Measurements from ENCODE around the gene CAMK2A. TPM values are rescaled to one million over a fixed set of nuclear protein-coding genes. Genes with fewer than 3 reads are reported as not detected.

CAMK2A gene
- total and polyA plus RNA-seq, 4 donors: 0.31 to 2.7 (median 1.0) TPM

DNA sequence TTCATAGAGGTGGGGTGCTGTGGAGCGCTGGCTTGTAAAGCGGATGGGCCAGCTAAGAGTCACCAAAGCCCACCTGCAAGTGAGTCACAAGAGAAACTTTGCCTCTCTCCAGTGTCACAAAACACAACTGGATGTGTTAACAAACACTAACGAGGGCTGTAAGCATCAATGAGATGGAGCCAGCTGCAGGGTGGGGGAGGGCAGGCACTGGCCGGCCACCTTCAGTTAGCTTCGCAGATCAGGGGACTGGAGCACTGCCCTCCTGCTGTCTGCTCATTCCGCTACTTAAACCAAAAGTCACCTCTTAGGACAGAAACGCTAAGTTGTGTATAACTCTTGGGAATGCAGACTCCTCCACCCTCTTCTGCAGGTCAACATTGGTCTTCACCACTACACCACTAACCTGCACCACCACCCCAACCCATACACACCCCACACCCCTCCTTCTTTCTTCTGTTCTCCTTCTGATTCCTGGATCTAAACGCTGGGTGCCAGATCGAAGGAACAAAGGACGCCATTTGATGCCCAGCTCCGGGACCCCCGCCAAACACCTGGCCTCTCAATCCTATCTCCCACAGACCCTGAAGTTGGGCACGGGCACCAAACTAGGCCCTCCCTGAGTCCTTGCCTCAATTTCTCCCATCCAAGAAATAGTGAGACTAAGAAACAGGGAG is 11.1 kb upstream of the CAMK2A start:
- Histone ChIP-seq H3K27me3 (ENCODE audit: control insufficient read depth in 3 of 3, insufficient read depth in 3 of 3, low read length in 2 of 3) (no peaks in the 10 kb centered on the region), H3K36me3 (ENCODE audit: control insufficient read depth in 4 of 4, insufficient read depth in 4 of 4, low read length in 4 of 4) (peaks cover 0 to 11% (median 0%) of the 10 kb centered on the region in 4 donors), H3K27ac (ENCODE audit: low read depth in 1 of 2, low read length in 1 of 2) (no peak overlapping the region), H3K9ac (ENCODE audit: insufficient read depth in 1 of 2, low read length in 2 of 2) (peak overlapping the region in 1 of 2 donors; percentile 91), H3K4me1 (ENCODE audit: control insufficient read depth in 5 of 5, insufficient read depth in 5 of 5, low read length in 5 of 5) (peaks cover 0 to 60% (median 10%) of the 10 kb centered on the region in 5 donors), H3K4me3 (no peak overlapping the region), H3K9me3 (ENCODE audit: control insufficient read depth in 4 of 4, insufficient read depth in 3 of 4, low read length in 3 of 4) (no peaks in the 10 kb centered on the region)
- TF ChIP-seq, protein P1, sequence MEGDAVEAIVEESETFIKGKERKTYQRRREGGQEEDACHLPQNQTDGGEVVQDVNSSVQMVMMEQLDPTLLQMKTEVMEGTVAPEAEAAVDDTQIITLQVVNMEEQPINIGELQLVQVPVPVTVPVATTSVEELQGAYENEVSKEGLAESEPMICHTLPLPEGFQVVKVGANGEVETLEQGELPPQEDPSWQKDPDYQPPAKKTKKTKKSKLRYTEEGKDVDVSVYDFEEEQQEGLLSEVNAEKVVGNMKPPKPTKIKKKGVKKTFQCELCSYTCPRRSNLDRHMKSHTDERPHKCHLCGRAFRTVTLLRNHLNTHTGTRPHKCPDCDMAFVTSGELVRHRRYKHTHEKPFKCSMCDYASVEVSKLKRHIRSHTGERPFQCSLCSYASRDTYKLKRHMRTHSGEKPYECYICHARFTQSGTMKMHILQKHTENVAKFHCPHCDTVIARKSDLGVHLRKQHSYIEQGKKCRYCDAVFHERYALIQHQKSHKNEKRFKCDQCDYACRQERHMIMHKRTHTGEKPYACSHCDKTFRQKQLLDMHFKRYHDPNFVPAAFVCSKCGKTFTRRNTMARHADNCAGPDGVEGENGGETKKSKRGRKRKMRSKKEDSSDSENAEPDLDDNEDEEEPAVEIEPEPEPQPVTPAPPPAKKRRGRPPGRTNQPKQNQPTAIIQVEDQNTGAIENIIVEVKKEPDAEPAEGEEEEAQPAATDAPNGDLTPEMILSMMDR (IDR thresholded peaks at IDR 0.05; ENCODE audit: control extremely low read depth, extremely low read depth): no peak
- no peak for ATAC-seq (ENCODE audit: insufficient read depth, low FRiP score)
- 71 to 83% methylated on average over 13 of the region's 13 CpGs for WGBS, 2 donors
- peak in 2 of 3 donors; percentile 30 to 41 for DNase-seq

DNA sequence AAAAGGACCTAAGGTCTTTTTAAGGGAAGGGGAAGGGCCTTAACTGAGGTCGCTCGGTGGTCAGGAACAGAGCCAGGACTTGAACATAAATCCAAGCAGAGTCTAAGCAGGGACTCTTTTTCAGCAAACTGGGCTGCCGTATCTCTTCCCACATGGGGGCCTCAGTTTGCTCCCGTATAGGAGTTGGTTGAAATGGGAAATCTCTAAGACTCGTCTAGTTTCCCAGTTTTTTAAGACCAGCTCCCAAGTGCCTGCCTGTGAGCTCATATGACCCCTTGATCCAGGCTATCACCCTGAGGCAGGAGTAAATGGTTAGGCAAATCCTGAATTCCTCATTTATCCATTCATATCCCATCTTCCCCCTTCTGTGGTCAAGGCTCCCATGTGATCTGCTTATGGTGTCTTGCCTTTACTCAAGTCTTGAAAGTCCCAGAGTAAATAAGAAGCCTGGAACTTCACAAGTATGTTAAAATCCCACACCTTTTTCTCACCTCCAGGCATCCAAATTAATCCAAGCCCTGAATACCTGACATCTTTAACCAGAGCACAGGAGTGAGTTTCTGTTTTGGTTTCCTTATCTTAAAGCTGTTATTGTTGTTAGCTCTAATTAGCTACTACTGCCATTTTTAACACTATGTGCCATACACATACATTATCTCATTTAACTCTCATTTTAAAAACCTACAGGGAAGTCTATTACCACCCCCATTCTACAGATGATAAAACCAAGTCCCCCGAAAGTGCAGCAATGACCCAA is 10.2 kb upstream of the CAMK2A start:
- no peak overlapping the region for H3K4me3 ChIP-seq
- H3K9ac ChIP-seq (ENCODE audit: insufficient read depth in 1 of 2, low read length in 2 of 2): peak overlapping the region; percentile 12 to 91
- peak overlapping the region in 1 of 2 donors; percentile 18 for H3K27ac ChIP-seq (ENCODE audit: low read depth in 1 of 2, low read length in 1 of 2)

DNA sequence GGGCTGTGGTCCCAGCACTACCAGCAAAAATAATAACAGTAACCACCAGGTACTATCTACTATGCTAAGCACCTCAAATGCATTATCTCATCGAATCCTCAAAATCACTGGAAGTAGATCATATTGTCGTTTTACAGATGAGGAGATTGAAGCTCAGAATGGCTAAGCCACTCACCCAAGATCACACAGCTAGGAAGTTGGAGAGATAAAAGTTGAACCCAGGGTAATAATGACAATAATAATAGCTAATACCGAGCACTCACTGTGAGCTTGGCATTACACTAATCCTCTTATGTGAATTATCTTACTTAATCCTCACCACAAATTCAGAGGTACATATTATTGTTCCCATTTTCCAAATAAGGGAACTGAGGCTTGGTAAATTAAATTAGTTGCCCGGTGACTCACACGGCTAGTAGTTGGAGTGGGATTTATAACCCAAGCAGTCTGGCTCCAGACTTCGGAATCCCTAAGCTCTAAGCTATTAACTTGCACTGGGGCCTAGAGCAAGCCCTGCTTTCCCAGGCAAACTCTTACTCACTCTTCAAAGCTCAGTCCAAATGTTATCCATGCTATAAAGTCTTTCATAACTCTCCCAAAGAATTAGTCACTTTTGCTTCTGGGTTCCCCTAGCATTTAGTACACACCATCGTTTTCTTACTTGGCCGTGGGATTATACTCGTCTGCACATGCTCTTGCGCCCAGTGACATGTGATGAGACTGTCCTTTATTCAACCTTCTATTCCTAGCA is 9.3 kb upstream of the CAMK2A start:
- H3K36me3 ChIP-seq (ENCODE audit: control insufficient read depth in 4 of 4, insufficient read depth in 4 of 4, low read length in 4 of 4): peaks cover 0 to 11% (median 0%) of the 10 kb centered on the region in 4 donors
- no peak overlapping the region for H3K4me3 ChIP-seq
- H3K27me3 ChIP-seq (ENCODE audit: control insufficient read depth in 3 of 3, insufficient read depth in 3 of 3, low read length in 2 of 3): no peaks in the 10 kb centered on the region
- peak overlapping the region in 1 of 2 donors; percentile 12 for H3K9ac ChIP-seq (ENCODE audit: insufficient read depth in 1 of 2, low read length in 2 of 2)
- 80 to 89% methylated on average over 10 of the region's 10 CpGs for WGBS, 2 donors
- no peaks in the 10 kb centered on the region for H3K9me3 ChIP-seq (ENCODE audit: control insufficient read depth in 4 of 4, insufficient read depth in 3 of 4, low read length in 3 of 4)
- TF ChIP-seq, protein P1 (IDR thresholded peaks at IDR 0.05; ENCODE audit: control extremely low read depth, extremely low read depth): no peak
- peak; percentile 48 for ATAC-seq (ENCODE audit: insufficient read depth, low FRiP score)
- no peak for DNase-seq
- peak overlapping the region in 1 of 2 donors; percentile 28 for H3K27ac ChIP-seq (ENCODE audit: low read depth in 1 of 2, low read length in 1 of 2)
- peaks cover 0 to 60% (median 16%) of the 10 kb centered on the region in 5 donors for H3K4me1 ChIP-seq (ENCODE audit: control insufficient read depth in 5 of 5, insufficient read depth in 5 of 5, low read length in 5 of 5)

More for the DNA sequence above, 10.2 kb upstream of the CAMK2A start:
- ATAC-seq (ENCODE audit: insufficient read depth, low FRiP score): no peak
- DNase-seq: peak in 2 of 3 donors; percentile 69 to 80
- TF ChIP-seq, protein P1 (IDR thresholded peaks at IDR 0.05; ENCODE audit: control extremely low read depth, extremely low read depth): no peak
- 71 to 79% methylated on average over 6 of the region's 6 CpGs for WGBS, 2 donors
- Histone ChIP-seq H3K4me1 (ENCODE audit: control insufficient read depth in 5 of 5, insufficient read depth in 5 of 5, low read length in 5 of 5) (peaks cover 0 to 60% (median 15%) of the 10 kb centered on the region in 5 donors), H3K36me3 (ENCODE audit: control insufficient read depth in 4 of 4, insufficient read depth in 4 of 4, low read length in 4 of 4) (peaks cover 0 to 11% (median 0%) of the 10 kb centered on the region in 4 donors), H3K27me3 (ENCODE audit: control insufficient read depth in 3 of 3, insufficient read depth in 3 of 3, low read length in 2 of 3) (no peaks in the 10 kb centered on the region), H3K9me3 (ENCODE audit: control insufficient read depth in 4 of 4, insufficient read depth in 3 of 4, low read length in 3 of 4) (no peaks in the 10 kb centered on the region)
